ENCODE measurements around the gene TUBGCP4. TPM values are rescaled to one million over a fixed set of nuclear protein-coding genes. Genes with fewer than 3 reads are reported as not detected.

TUBGCP4 gene
- total and polyA plus RNA-seq, 10 of the 15 experiments (the other 5 are each of a cell fraction or from before 2014, with no cell fraction given), result 6.3 to 39.1 (median 24.8) TPM

DNA sequence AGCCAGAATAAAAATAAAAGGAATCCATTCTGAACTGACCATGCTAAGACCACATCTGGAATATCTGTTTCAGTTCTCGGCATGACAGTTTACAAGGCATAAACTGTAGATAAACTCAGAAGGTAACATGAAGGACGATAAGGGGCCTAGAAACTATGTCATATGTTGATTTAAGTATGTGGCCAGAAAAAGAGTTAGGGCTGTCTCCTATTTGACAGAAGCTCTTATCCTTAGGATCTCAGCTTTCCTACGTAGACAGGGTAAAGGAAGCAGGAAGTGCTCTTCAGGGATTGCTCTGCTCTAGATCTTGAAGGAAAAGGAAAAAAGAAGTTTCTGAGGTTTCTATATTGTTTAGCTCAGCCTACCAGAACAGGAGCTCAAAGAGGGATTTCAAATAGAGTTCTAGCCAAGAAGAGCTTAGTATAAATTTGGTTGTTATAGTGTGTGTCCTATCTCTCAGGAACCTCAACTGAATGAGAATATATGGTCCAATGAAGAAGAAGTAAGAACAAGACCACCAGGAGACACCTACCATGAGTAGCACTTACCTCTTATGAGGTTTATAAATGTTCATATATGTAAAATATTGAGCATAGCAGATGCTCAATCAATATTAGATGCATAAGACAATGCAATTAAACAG lies 62.9 kb downstream of the TUBGCP4 start:
- in situ Hi-C loops (cut with MboI) (no loop called here), intact Hi-C loops (cut with micrococcal nuclease; ENCODE audit: unreplicated experiment) (no loop called here)
- no peak for TF ChIP-seq LARP7 (IDR thresholded peaks at IDR 0.05)
- TF ChIP-seq EZH2 (IDR thresholded peaks at IDR 0.05; ENCODE audit: borderline replicate concordance, control insufficient read depth, low read depth, low read length), result no peak
- Histone ChIP-seq H3K9ac (ENCODE audit: control insufficient read depth, insufficient read depth, low read length) (no peak overlapping the region), H3K36me3 (ENCODE audit: control insufficient read depth in 2 of 2, insufficient read depth in 2 of 2, low read length in 1 of 2) (peaks cover 0 to 23% of the 10 kb centered on the region in 2 experiments; a peak in 3 of 4 replicates), H4K20me1 (ENCODE audit: control insufficient read depth, insufficient read depth) (no peaks in the 10 kb centered on the region), H3K27ac (ENCODE audit: control insufficient read depth, insufficient read depth) (no peak overlapping the region), H3K27me3 (replicated peaks in 1 of 2; ENCODE audit: control insufficient read depth in 2 of 2, insufficient read depth in 2 of 2, low read length in 1 of 2) (no peaks in the 10 kb centered on the region), H3K4me3 (no peak overlapping the region), H3K4me2 (ENCODE audit: control insufficient read depth, insufficient read depth) (no peak overlapping the region), H2AFZ (ENCODE audit: control insufficient read depth, low read depth, low read length) (no peak overlapping the region), H3K9me3 (replicated peaks; ENCODE audit: control insufficient read depth, insufficient read depth, low read length) (no peaks in the 10 kb centered on the region), H3K4me1 (ENCODE audit: control insufficient read depth, insufficient read depth, low read length) (no peaks in the 10 kb centered on the region), H3K79me2 (ENCODE audit: control insufficient read depth, insufficient read depth, low read length) (no peaks in the 10 kb centered on the region)
- SMC1A ChIA-PET (ENCODE audit: uncharacterized antibody, unreplicated experiment), result interaction anchor here (1.1 to 1.5 kb wide), 3 partner anchors 15 to 208 kb away, joined by 3 to 5 read pairs (median 4); no protein-coding TSS in a partner anchor
- BruUV-seq (replicated peaks), result no TSS peak
- CTCF ChIA-PET, result interaction anchor here (0.7 to 1.8 kb wide), 2 partner anchors 36 to 81 kb away, joined by 4 to 7 read pairs; no protein-coding TSS in a partner anchor
- ATAC-seq (no peak), DNase-seq (ENCODE audit: low read depth, low spot score) (no peak), FAIRE-seq (no peak)
- WGBS (ENCODE audit: insufficient coverage, insufficient replicate concordance, low lambda C conversion rate, missing lambda C conversion rate), result 97% methylated on average over 3 of the region's 3 CpGs
- POLR2A ChIA-PET, result no interaction called here
- RAD21 ChIA-PET (ENCODE audit: unreplicated experiment), result no interaction called here

DNA sequence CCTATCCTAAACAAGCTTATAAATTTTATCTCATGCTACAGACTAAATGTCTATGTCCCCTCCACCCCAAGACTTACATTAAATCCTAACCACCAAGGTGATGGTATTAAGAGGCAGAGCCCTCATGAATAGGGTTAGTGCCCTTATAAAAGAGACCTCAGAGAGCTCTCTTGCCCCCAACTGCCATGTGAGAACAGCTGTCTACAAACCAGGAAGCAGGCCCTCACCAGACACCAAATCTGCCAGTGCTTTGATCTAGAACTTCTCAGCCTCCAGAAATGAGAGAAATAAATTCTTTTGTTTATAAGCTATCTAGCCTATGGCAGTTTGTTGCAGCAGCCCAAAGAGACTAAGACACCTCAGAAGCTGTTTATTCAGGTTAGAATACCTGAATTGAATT lies 63.5 kb downstream of the TUBGCP4 start:
- ATAC-seq (no peak), FAIRE-seq (no peak), DNase-seq (ENCODE audit: low read depth, low spot score) (no peak)
- SMC1A ChIA-PET (ENCODE audit: uncharacterized antibody, unreplicated experiment), result interaction anchor here (1.1 to 1.5 kb wide), 3 partner anchors 15 to 209 kb away, joined by 3 to 5 read pairs (median 4); no protein-coding TSS in a partner anchor
- no peak for TF ChIP-seq NFIC (IDR thresholded peaks at IDR 0.05; ENCODE audit: low read depth, low read length)
- TF ChIP-seq SREBF1 (IDR thresholded peaks at IDR 0.05; ENCODE audit: low read length), result no peak
- TF ChIP-seq, protein P1, sequence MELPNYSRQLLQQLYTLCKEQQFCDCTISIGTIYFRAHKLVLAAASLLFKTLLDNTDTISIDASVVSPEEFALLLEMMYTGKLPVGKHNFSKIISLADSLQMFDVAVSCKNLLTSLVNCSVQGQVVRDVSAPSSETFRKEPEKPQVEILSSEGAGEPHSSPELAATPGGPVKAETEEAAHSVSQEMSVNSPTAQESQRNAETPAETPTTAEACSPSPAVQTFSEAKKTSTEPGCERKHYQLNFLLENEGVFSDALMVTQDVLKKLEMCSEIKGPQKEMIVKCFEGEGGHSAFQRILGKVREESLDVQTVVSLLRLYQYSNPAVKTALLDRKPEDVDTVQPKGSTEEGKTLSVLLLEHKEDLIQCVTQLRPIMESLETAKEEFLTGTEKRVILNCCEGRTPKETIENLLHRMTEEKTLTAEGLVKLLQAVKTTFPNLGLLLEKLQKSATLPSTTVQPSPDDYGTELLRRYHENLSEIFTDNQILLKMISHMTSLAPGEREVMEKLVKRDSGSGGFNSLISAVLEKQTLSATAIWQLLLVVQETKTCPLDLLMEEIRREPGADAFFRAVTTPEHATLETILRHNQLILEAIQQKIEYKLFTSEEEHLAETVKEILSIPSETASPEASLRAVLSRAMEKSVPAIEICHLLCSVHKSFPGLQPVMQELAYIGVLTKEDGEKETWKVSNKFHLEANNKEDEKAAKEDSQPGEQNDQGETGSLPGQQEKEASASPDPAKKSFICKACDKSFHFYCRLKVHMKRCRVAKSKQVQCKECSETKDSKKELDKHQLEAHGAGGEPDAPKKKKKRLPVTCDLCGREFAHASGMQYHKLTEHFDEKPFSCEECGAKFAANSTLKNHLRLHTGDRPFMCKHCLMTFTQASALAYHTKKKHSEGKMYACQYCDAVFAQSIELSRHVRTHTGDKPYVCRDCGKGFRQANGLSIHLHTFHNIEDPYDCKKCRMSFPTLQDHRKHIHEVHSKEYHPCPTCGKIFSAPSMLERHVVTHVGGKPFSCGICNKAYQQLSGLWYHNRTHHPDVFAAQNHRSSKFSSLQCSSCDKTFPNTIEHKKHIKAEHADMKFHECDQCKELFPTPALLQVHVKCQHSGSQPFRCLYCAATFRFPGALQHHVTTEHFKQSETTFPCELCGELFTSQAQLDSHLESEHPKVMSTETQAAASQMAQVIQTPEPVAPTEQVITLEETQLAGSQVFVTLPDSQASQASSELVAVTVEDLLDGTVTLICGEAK (IDR thresholded peaks at IDR 0.05; ENCODE audit: borderline replicate concordance), result no peak
- no peak for TF ChIP-seq STAT3 (IDR thresholded peaks at IDR 0.05; ENCODE audit: low read depth, low read length)
- TF ChIP-seq RCOR1 (conservative IDR thresholded peaks at IDR 0.05; ENCODE audit: low read depth, low read length), result no peak
- H2AFZ ChIP-seq (ENCODE audit: control insufficient read depth, low read depth, low read length), result no peak overlapping the region
- in situ Hi-C loops (cut with MboI) (no loop called here), intact Hi-C loops (cut with micrococcal nuclease; ENCODE audit: unreplicated experiment) (no loop called here)
- BruUV-seq (replicated peaks), result no TSS peak
- RAD21 ChIA-PET (ENCODE audit: unreplicated experiment), result no interaction called here
- H3K4me2 ChIP-seq (ENCODE audit: control insufficient read depth, insufficient read depth), result no peak overlapping the region
- H3K9me3 ChIP-seq (replicated peaks; ENCODE audit: control insufficient read depth, insufficient read depth, low read length), result no peaks in the 10 kb centered on the region
- no peaks in the 10 kb centered on the region for H3K79me2 ChIP-seq (ENCODE audit: control insufficient read depth, insufficient read depth, low read length)
- peaks cover 0 to 23% of the 10 kb centered on the region in 2 experiments; a peak in 3 of 4 replicates for H3K36me3 ChIP-seq (ENCODE audit: control insufficient read depth in 2 of 2, insufficient read depth in 2 of 2, low read length in 1 of 2)
- H4K20me1 ChIP-seq (ENCODE audit: control insufficient read depth, insufficient read depth), result no peaks in the 10 kb centered on the region
- no peak overlapping the region for H3K9ac ChIP-seq (ENCODE audit: control insufficient read depth, insufficient read depth, low read length)
- no peak overlapping the region for H3K4me3 ChIP-seq
- no peak overlapping the region for H3K27ac ChIP-seq (ENCODE audit: control insufficient read depth, insufficient read depth)
- H3K4me1 ChIP-seq (ENCODE audit: control insufficient read depth, insufficient read depth, low read length), result no peaks in the 10 kb centered on the region
- POLR2A ChIA-PET, result no interaction called here
- CTCF ChIA-PET, result interaction anchor here (0.8 to 1.8 kb wide), 2 partner anchors 11 to 80 kb away, joined by 3 to 7 read pairs; no protein-coding TSS in a partner anchor
- H3K27me3 ChIP-seq (replicated peaks in 1 of 2; ENCODE audit: control insufficient read depth in 2 of 2, insufficient read depth in 2 of 2, low read length in 1 of 2), result no peaks in the 10 kb centered on the region

Measured in GM12878 (cell line).